Measurements from ENCODE around the gene COL18A1.

Gene COL18A1

DNA sequence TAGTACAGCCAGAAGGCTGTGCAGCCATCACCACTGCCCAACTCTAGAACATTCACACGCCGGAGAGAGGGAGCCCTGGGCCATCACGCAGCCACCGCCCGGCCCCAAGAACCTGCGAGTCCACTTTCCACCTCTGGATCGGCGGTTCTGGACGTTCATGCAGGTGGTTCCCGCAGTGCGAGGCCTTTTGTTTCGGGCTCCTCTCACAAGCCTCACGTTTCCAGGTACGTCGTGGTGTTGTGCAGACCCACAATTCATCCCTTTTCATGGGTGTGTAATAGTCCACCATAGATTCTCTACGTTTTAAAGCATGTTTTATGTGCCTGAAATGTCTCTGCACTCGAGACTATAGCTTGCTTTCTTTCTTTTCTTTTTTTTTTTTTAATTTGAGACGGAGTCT lies 23.6 kb downstream of the COL18A1 start:
- TF ChIP-seq CTCF (IDR thresholded peaks at IDR 0.05; ENCODE audit: borderline replicate concordance, control extremely low read depth, extremely low read depth, insufficient read depth, missing control alignments), result no peak

GRCh38 chr21:45429221-45430175 lies 24.5 kb downstream of the COL18A1 start:
- in situ Hi-C loops (cut with MboI; ENCODE audit: low sequenced_read_pairs, unreplicated experiment), result loop anchor here (25.0 kb wide), 1 partner anchor 292 kb away; no protein-coding TSS in a partner anchor
- no peak for TF ChIP-seq CTCF (IDR thresholded peaks at IDR 0.05; ENCODE audit: borderline replicate concordance, control extremely low read depth, extremely low read depth, insufficient read depth, missing control alignments)
- no peak for DNase-seq (ENCODE audit: low spot score)

More for the DNA sequence above, 23.6 kb downstream of the COL18A1 start:
- in situ Hi-C loops (cut with MboI; ENCODE audit: low sequenced_read_pairs, unreplicated experiment), result loop anchor here (25.0 kb wide), 1 partner anchor 291 kb away; no protein-coding TSS in a partner anchor
- no peak for DNase-seq (ENCODE audit: low spot score)

- no peak for DNase-seq (ENCODE audit: low spot score)
- in situ Hi-C loops (cut with MboI; ENCODE audit: low sequenced_read_pairs, unreplicated experiment), result loop anchor here (25.0 kb wide), 1 partner anchor 294 kb away; no protein-coding TSS in a partner anchor
- no peak for TF ChIP-seq CTCF (IDR thresholded peaks at IDR 0.05; ENCODE audit: borderline replicate concordance, control extremely low read depth, extremely low read depth, insufficient read depth, missing control alignments)
Measured at GRCh38 chr21:45430521-45431501, 25.8 kb downstream of the COL18A1 start.

DNA sequence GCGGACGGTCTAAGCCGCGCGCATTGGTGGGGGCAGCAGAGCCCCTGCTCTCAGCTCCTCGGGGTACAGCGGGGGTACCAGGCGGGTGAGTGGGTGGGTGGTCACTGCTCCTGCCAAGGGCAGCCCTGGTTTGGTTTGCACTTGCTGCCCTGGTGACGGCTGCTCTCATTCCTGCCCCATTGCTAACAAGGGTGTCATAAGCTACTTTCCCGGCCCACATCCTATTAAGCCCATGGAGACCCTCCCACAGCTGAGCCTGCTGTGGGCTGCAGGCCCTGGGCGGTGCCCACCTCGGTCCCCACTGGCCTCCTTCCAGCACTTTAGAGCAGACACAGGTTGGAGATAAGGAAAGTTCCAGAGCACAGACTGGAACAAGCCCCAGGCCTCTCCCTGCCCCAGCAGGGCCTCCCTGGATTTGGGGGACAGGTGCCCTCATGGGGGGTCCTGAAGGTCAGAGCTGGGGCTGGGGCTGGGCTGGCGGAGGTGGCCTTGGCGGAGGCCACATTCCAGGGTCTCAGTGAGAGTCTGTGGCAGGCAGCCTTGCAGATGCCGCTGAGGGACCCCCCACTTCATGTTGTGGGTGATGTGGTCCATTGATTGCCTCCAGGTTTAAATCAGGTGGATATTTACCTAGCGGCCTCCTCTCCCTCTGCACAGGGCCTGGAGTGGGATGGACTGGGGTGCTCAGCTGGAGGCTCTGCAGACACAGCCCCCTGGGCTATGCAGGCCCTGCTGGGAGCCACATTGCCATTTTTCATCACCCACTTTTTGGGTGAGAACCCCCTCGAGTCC lies 27.0 kb downstream of the COL18A1 start:
- no peak for DNase-seq (ENCODE audit: low spot score)
- in situ Hi-C loops (cut with MboI; ENCODE audit: low sequenced_read_pairs, unreplicated experiment), result loop anchor here (25.0 kb wide), 1 partner anchor 295 kb away; no protein-coding TSS in a partner anchor
- no peak for TF ChIP-seq CTCF (IDR thresholded peaks at IDR 0.05; ENCODE audit: borderline replicate concordance, control extremely low read depth, extremely low read depth, insufficient read depth, missing control alignments)

- TF ChIP-seq CTCF (IDR thresholded peaks at IDR 0.05; ENCODE audit: borderline replicate concordance, control extremely low read depth, extremely low read depth, insufficient read depth, missing control alignments), result no peak
- no peak for DNase-seq (ENCODE audit: low spot score)
- in situ Hi-C loops (cut with MboI; ENCODE audit: low sequenced_read_pairs, unreplicated experiment), result loop anchor here (25.0 kb wide), 1 partner anchor 295 kb away; no protein-coding TSS in a partner anchor
Measured at GRCh38 chr21:45432575-45433255, 27.8 kb downstream of the COL18A1 start.
